Left renal pelvis (tissue), 4 donors: ENCODE measurements around the gene RRAS2. TPM values are rescaled to one million over a fixed set of nuclear protein-coding genes. Genes with fewer than 3 reads are reported as not detected.
"Not testable (repeated sequence)": the region's sequence is repeated elsewhere in the genome, so short reads cannot be mapped to it uniquely, and the experiment has no call there.

Experiments
- DNase-seq, 4 donors: peaks; one replicate each; pipeline ENCODE4 v3.0.0-alpha.2; 2013; ENCODE audit warnings: low read depth in 4 of 4, low spot score in 3 of 4
- polyA plus RNA-seq, 4 donors: library from polyadenylated mRNA; unstranded; fragments of 120-200 nt; gene quantifications; one replicate each; pipeline ENCODE4 v1.2.1, GENCODE V29; 2013; ENCODE audit not compliant: insufficient read length in 4 of 4

RRAS2 gene
- polyA plus RNA-seq, result 10 to 100 TPM; 46.7 to 64.3 (median 52.5) TPM

DNA sequence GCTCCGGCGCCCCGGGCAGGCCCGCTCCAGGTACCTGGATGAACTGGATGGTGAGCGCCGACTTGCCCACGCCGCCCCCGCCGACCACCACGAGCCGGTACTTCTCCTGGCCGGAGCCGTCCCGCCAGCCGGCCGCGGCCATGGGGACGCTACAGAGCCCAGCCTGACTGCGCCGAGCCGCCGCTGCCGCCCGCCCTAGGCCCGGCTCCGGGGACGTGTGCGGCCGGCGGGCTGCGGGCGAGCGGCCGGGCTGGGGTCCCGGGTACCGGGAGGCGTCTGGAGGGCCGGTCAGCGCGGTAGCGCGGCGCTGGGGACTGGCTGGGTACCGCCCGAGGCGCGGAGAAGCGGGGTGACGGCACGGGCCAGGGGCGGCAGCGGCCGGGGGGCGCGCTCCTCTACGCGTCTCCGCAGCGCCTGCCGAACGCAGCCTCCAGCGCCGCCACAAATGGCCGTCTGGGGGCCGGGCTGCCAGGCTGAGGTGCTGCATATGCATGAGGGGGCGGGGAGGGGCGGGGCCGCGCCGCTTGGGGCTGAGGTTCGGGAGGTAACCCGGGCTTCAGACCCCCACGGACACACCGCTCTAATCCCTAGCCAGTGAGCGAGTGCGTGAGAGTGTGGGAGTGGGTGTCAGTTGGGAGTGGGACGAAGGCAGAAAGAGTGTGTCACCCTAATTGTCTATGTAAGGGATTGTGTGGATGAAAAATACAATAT is at the start of gene RRAS2:
Gene RRAS2, minus strand, starts transcription at position 455 of the 711 bp plus-strand sequence. Its CDS starts 313 bp downstream, at position 142.
- peak; percentile 50 to 67 (median 60) for DNase-seq

DNA sequence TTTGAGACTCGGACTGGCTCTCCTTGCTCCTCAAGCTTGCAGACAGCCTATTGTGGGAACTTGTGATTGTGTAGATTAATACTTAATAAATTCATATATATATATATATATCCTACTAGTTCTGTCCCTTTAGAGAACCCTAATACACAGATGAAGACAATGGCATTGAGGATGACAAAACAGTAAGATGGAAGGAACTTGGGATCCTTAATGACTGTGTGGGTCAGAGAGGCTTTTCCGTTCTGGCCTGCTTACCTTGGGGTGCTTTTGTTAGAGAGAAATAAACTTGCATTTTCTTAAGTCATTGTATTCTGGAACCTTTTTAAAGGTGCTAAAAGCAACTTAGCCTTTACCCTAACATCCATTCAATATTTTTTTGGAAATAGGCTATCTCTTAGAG is 49.6 kb upstream of the RRAS2 start:
- DNase-seq, result no peak

DNA sequence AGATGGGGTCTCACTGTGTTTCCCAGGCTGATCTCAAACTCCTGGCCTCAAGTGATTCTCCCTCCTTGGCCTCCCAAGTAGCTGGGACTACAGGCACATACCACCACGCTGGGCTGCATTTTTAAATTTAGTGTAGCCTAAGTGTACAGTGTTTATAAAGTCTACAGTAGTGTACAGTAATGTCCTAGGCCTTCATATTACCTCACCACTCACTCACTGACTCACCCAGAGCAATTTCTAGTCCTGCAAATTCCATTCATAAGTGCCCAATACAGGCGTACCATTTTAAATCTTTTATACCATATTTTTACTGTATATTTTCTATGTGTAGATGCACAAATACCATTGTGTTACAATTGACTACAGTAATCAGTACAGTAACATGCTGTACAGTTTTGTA is 47.1 kb upstream of the RRAS2 start:
- DNase-seq, result not testable (repeated sequence)

DNA sequence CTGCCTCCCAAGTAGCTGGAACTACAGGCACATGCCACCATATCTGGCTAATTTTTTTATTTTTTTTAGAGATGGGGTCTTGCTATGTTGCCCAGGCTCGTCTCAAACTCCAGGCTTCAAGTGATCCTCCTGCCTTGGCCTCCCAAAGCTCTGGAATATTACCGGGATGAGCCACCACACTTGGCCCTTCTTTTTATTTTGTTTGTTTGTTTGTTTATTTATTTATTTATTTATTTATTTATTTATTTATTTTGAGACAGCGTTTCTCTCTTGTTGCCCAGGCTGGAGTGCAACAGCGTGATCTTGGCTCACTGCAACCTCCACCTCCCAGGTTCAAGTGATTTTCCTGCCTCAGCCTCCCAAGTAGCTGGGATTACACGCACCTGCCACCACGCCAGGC is 44.5 kb upstream of the RRAS2 start:
- not testable (repeated sequence) for DNase-seq

DNA sequence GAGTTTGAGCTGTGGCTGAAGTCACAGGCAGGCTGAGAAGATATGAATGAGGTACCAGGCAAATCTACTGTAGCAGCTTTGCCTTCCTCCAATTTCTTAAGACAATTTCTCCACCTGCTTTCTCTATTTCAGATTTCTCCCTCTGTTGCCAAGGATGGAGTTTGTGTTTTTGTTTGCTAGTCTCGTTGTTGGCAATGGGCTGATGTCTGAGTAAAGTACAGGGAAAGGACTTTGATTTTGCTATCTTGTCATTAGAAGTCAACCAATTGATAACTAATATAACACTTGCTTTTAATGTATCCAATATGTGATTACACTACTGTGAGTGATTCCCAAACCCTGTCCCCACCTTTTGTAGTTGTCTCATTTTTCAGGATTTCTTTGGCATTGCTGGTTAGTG is 40.1 kb upstream of the RRAS2 start:
- DNase-seq, result no peak

DNA sequence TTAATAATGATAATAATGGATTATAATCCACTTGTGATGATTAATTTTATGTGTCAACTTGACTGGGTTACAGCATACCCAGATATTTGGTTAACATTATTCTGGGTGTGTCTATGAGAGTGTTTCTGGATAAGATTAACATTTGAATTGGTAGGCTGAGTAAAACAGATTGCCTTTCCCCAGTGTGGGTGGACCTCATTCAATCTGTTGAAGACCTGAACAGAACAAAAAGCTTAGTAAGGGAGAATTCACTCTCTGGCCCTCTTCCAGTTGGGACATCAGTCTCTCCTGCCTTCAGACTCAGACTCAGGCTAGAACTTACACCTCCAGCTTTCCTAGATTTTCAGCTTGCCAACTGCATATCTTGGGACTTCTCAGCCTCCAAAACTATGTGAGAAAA is 37.3 kb upstream of the RRAS2 start:
- DNase-seq, result no peak

DNA sequence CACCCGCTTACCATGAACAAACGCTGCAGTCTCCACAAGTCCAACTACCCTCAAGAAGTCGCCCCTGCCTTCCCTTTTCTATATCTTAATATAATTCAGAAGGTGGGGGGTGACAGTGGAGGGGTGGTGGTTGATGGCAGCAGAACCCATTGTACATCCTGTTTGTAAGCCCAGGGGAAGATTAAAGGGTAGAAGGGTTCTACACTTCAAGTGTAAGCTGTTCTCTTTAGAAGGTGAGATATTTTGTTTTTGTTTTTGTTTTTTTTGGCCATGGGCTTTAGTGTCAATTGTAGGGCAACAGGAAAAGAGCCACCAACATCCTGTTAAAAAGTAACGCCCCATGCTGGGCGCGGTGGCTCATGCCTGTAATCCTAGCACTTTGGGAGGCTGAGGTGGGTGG is 34.9 kb upstream of the RRAS2 start:
- DNase-seq, result no peak

DNA sequence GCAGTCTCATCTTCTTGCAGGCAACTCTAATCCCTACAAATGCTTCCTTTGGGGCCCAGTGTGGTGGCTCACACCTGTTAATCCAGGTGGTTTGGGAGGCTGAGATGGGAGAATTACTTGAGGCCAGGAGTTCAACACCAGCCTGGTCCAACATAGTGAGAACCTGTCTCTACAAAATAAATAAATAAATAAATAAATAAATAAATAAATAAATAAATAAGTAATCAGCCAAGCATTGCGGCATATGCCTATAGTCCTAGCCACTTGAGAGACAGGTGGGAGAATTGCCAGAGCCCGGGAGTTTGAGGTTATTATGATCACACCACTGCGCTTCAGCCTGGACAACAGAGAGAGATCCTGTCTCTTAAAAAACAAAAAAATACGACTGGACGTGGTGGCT is 34.1 kb upstream of the RRAS2 start:
- no peak for DNase-seq

DNA sequence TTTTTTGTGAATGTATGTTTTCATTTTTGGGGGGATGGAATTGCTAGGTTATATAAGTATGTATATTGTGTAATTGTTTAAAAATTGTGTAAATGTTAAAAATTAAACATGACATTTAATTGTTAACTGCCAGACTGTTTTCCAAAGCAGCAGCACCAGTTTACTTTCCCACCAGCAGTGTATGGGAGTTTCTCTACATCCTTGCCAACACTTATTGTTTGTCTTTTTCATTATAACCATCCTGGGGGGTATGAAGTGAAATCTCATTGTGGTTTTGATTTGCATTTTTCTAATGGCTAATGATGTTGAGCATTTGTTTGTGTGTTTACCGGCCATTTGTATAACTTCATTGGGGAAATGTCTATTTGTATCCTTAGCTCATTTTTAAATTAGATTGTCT is 31.7 kb upstream of the RRAS2 start:
- DNase-seq, result no peak

DNA sequence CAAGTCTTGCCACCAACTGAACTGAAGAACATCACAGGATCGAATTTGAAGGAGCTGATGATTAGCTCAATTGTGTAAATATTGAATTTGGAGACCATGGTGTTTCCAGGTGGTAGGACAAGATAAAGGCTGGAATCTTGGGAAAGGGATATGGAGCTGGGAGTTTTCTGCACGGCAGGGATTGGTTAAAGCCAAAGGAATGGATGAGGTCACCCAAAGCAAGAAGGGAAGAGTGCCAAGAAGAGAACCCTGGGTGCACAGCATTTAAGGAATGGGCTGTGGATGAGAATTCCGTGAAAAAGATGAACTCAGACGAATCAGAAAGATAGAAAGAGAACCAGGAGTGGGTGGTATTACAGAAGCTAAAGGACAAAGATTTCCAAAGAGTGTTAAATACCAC is 29.4 kb upstream of the RRAS2 start:
- DNase-seq, result no peak

DNA sequence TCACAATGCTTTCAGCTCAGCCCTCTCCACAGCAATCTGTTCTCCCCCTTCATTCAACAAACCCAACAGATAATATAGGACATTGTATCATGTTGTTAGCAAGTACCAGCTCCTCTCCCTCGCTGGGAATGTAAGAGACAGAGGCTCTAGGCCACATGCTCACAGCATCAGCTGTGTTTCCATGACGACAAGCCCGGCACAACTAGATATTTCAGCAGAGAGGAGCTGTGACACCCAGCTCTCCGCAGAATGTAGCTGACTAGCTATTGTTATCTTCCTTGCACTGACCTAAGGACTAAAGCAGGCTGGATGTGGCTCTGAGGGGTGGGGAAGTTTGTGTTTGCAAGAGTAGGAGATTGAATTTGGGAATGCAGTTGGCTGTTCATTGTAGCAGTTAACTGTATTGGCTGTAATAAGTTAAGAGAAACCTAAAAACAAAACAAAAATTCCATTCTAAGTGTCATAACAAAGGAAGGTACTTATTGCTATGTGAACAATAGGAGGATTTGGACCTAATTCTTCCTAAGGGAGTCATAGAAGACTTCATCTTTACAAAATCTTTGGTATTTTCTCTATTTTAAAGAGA is 28.0 kb upstream of the RRAS2 start:
- peak in 1 of 4 donors; percentile 21 for DNase-seq

DNA sequence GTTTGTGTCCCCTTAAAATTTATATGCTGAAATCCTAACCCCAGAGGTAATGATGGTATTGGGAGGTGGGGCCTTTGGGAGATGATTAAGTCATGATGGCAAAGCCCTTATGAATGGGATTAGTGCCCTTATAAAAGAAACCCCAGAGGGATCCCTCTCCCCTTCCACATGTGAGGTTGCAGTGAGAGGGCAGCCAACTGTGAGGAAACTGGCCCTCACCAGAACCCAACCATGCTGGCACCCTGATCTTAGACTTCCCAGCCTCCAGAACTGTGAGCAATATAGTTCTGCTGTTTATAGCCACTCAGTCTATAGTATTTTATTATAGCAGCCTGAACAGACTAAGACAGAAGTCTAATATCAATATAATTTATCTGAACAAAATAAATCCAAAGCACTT is 27.1 kb upstream of the RRAS2 start:
- no peak for DNase-seq

DNA sequence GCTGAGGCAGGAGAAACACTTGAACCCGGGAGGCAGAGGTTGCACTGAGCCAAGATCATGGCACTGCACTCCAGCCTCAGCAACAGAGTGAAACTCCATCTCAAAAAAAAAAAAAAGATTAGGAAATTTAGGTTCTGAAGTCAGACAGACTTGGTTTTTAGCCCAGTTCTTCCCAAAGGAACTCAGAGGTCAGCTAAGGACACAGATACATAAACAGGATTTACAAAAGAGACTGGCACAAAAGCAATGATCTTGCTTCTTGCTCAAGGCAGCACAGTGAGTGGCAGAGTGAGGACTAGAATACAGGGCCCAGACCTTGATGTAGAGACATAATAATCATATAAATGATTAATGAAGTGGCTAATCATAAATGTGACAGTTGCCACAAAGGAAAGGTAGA is 25.4 kb upstream of the RRAS2 start:
- no peak for DNase-seq

DNA sequence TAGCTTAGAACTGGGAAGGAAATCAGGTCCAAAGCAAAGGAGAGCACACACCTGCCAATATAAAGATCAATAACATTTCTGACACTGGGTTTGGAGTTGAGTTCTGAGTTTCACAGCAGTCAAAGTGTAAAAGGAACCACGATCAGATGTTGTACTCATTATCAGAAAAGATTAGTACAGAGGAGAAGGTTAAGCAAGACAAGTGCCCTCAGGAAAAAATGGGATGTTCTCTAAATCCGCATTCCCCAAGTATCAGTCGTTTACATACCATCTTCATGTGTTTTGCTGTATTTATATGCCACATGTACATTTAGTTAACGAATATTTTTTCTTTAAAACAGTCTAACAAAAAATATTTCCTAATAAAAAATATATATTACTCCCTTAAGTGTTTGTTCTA is 23.0 kb upstream of the RRAS2 start:
- DNase-seq, result no peak

DNA sequence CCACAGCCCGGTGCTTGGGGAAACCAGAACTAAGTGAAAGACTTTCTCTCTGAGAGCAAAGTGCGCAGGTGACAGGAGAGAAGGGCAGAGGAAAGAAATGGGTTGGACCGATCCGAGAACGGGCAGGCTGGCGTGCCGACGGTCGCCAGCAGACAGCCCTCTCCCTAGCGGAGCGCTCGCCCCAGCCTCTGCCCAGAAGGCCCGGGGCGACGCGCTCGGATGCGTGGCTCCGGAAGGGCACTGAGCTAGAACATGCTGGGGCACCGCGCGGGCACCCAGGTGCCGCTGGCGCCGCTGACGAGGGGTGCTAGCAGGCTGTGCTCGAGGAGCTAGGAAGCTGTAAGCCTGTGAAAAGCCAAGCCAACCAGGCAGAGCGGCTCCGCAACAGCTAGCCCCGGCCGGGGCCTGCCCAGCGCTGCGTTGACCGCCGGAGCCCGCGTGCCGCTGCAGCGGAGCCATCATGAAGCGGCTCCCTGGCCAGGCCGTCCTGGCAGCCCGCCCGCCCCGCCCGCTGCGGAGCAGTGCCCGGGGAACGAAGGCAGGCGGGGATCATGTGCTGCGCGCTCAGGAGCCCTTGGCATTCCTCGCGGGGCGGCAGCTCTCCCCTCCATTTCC is 22.1 kb upstream of the RRAS2 start:
- DNase-seq, result peak in 2 of 4 donors; percentile 37 to 42

DNA sequence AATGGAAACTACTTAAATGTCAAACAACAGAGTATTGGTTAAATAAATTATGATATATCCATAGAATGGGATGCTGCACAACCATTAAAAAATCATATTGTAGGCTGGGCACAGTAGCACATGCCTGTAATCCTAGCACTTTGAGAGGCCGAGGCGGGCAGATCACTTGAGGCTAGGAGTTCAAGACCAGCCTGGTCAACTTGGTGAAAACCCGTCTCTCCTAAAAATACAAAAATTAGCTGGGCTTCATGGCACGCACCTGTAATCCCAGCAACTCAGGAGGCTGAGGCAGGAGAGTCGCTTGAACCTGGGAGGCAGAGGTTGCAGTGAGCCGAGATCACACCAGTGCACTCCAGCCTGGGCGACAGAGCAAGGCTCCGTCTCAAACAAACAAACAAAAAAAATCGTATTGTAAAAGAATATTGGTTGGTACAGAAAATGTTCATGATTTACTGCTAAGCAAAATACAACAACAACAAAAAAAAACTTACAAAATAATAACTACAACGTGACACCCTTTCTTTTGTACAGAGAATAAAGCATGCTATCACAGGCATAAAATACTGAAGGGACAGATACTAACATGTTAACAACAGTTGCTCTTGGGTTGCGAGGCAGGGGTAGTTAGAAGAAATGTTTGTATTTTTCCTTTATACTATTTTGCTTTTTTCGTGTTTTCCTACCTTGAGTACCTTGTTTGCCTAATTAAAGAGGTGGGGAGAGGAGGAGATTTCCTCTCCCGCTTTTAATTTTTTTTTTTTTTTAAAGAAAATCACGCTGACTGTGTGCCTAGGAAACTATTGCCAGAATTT is 21.3 kb upstream of the RRAS2 start:
- DNase-seq, result no peak

DNA sequence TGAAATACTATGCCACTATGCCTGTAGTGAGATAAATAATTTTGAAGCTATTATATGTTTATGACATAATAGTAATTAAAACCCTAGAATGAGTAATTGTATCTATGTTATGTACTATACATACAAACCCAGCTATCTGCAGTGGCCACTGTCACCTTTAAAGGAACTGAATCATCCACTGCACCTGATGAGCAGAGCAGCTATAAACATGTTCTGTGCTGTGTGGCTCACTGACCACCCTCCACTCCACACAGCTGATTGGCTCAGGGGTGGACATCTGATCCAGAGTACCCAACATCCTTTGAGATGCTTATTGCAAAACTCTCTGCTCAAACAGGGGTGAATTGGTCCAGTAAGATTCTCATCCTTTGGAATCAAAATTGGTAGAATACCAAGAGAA is 19.2 kb upstream of the RRAS2 start:
- no peak for DNase-seq

DNA sequence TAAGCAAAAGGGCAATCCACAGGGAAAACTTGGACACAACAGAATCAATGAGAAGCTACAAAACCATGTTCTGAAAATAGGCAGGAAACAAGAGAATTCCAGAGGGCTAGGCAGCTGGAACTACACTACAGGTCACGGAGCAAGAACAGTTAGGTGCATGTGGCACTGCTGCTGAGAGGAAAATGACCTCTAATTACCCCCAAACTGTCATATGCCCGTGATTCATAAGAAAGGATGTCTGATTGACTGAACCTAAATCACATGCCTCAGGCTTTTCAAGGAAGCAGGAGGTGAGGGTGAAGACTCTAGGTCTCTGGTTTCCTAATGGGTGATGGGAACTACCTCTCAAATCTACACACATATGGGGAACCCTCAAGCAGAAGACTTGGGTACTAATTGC is 17.9 kb upstream of the RRAS2 start:
- no peak for DNase-seq

DNA sequence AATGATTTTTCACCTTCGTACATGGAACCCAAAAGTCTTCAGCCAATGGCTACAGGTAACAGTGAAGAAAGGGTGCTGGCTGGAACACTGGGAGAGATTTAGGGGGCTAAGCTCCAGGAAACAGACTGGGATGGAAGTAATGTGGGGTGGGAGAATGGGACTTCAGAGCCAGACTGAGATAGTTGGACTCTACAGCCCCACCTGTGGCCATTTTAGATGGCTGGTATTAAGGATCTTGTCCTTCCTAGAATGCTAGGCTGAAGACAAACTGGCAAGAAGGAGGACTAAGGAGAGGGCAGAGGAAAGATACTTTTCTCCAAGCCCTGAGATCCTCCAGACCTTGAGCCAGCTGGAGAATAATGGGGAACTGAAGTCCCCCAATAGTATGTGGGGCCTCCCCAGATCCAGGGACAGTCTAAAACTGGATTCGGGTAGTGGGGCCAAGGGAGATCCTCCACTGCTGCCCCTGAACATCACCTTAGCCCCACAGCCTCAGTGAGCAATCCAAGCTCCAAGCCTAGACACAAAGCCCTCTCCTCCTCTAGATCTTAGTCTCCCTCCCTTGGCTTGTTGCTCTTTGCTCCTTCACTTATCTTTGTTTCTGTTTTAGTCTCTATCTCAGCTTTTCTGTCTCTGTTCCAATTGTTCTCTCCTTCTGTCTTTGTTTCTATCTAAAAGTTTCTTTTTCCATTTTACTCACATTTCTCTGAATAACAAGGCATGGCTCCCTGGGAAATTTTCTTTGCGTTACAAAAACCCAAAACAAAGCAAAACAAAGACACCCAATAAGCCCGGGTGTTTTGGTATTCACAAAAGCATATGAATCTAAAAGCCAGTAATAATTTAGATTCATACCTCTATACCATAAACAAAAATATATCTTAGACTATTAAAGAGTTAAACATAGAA is 16.2 kb upstream of the RRAS2 start:
- DNase-seq, result no peak

DNA sequence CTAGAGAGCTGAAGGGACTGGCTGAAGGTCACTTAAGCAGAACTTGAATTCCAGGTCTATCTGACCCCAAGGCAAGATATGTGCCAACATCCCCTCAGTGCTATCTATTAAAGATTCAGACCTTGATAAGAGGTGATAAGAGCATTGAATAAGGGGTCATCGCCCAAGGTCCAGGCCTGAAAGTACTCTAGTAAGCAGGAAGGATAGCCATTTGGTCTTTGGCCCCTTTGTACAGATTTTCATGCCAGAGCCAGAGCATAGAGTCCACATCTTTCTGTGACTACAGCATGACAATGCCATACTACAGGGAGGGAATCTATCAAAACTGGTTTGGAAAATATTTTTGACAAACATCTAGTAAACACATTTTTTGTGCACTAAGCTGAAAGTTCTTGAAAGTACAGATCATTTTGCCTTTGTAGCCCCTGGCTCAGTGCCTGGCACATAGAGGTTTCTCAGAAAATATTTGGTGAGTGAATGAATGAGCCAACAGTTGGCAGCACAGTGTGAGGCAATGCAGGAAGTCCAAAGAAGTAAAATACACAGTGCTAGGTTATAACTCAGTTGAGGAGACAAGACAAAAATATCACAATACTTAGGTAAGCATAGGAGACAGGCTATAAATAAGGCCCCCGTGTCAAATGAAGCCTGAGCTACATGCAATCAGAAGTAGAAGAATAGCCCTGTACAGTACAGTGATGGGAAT is 15.1 kb upstream of the RRAS2 start:
- DNase-seq, result no peak
